Endothelial cell of umbilical vein (primary cell): ENCODE results near the gene TUT1. TPM values are rescaled to one million over a fixed set of nuclear protein-coding genes. Genes with fewer than 3 reads are reported as not detected.
A peak's percentile ranks its signal among the peaks of the same experiment; 100 is the strongest.

ENCODE experiments used
- BruUV-seq: library from RNA; stranded (reverse); fragments of 400-500 nt; replicated peaks from 2 replicates; lab custom pipeline; 2021; lab: Mats Ljungman, UMichigan
- CTCF ChIA-PET: fragments of 300-600, 350-600 bp; sonication (Branson Sonifier 250); formaldehyde crosslinking; loops from one replicate; lab custom pipeline; 2021; ENCODE audit warnings: antibody characterized with exemption, inconsistent platforms; lab: Charles Lee
- POLR2A ChIA-PET: fragments of 300-600, 350-600 bp; sonication (Branson Sonifier 250); formaldehyde crosslinking; loops from one replicate; lab custom pipeline; 2021; ENCODE audit warnings: antibody characterized with exemption, inconsistent platforms; lab: Charles Lee
- DNase-seq: peaks from one replicate; pipeline ENCODE4 v3.0.0-alpha.2; 2011; ENCODE audit warnings: low read depth, low spot score
- FAIRE-seq: peaks from 2 replicates; lab custom pipeline; 2011; peaks lifted over from hg19 to GRCh38; lab: Jason Lieb, UNC
- H2AFZ ChIP-seq: 2 replicates; pipeline ENCODE4 v1.6.0; 2012; ENCODE audit warnings: low read depth, low read length, control low read depth, inconsistent platforms
- H3K27ac ChIP-seq: 2 replicates; pipeline ENCODE4 v1.5.1; 2011; ENCODE audit warnings: low read depth, mild to moderate bottlenecking, control low read depth, low read length, moderate library complexity; ENCODE audit not compliant: insufficient read depth
- H3K27me3 ChIP-seq, 2 experiments: 2 replicates each; pipeline versions ENCODE4 v1.6.0 to v1.6.1; 2011; ENCODE audit warnings: low read length in 2 of 2, mixed read lengths in 1 of 2; ENCODE audit not compliant: control insufficient read depth in 2 of 2, insufficient read depth in 2 of 2
- H3K36me3 ChIP-seq, 2 experiments: 2 replicates in 1 of 2; 3 replicates in 1 of 2; pipeline ENCODE4 v1.5.1; 2011; ENCODE audit warnings: low read length in 2 of 2, mild to moderate bottlenecking in 1 of 2, moderate library complexity in 1 of 2; ENCODE audit not compliant: control insufficient read depth in 2 of 2, insufficient read depth in 2 of 2; ENCODE audit errors: extremely low read depth in 1 of 2
- H3K4me1 ChIP-seq: 3 replicates; pipeline ENCODE4 v1.5.1; 2011; ENCODE audit warnings: mild to moderate bottlenecking, low read length; ENCODE audit not compliant: control insufficient read depth, insufficient read depth; ENCODE audit errors: extremely low read depth
- H3K4me2 ChIP-seq: 2 replicates; pipeline ENCODE4 v1.6.1; 2011; ENCODE audit warnings: low read length, control low read depth, mixed read lengths; ENCODE audit not compliant: insufficient read depth
- H3K4me3 ChIP-seq, 3 experiments: fragments of 200-600 bp in 1 of 3; sonication (generic), shearing (Covaris generic) in 1 of 3; replicated peaks in 1 of 3; 2 replicates each; pipeline ENCODE4 v1.5.1; 2011 to 2016; ENCODE audit warnings: control low read depth in 3 of 3, low read length in 3 of 3, mild to moderate bottlenecking in 2 of 3, inconsistent platforms in 1 of 3, low read depth in 1 of 3, moderate library complexity in 1 of 3; ENCODE audit not compliant: insufficient read depth in 1 of 3
- H3K79me2 ChIP-seq: 2 replicates; pipeline ENCODE4 v1.6.0; 2012; ENCODE audit warnings: low read length, inconsistent platforms; ENCODE audit not compliant: control insufficient read depth, insufficient read depth
- H3K9ac ChIP-seq: replicated peaks from 2 replicates; pipeline ENCODE3; 2011; ENCODE audit warnings: low read length, control low read depth; ENCODE audit not compliant: insufficient read depth; ENCODE audit errors: extremely low read depth
- H3K9me1 ChIP-seq: replicated peaks from 3 replicates; pipeline ENCODE4 v1.6.0; 2011; ENCODE audit warnings: mild to moderate bottlenecking, low read length; ENCODE audit not compliant: control insufficient read depth, insufficient read depth; ENCODE audit errors: extremely low read depth
- H3K9me3 ChIP-seq: replicated peaks from 2 replicates; pipeline ENCODE4 v1.5.1; 2012; ENCODE audit warnings: low read length, inconsistent platforms; ENCODE audit not compliant: control insufficient read depth, insufficient read depth
- H4K20me1 ChIP-seq: replicated peaks from 2 replicates; pipeline ENCODE3; 2011; ENCODE audit warnings: mild to moderate bottlenecking, low read length; ENCODE audit not compliant: control insufficient read depth, insufficient read depth; ENCODE audit errors: extremely low read depth
- EZH2 ChIP-seq: IDR thresholded peaks from 2 replicates; pipeline ENCODE4 v1.6.1; 2012; ENCODE audit warnings: borderline replicate concordance, low read depth, mild to moderate bottlenecking, moderate library complexity, low read length, inconsistent platforms; ENCODE audit not compliant: severe bottlenecking
- FOS ChIP-seq: IDR thresholded peaks from 2 replicates; pipeline ENCODE4 v1.6.1; 2011; ENCODE audit warnings: mild to moderate bottlenecking, low read length, moderate library complexity, borderline replicate concordance; ENCODE audit not compliant: insufficient read depth
- GATA2 ChIP-seq: IDR thresholded peaks from 2 replicates; pipeline ENCODE4 v1.7.0; 2011; ENCODE audit warnings: low read depth, mild to moderate bottlenecking, moderate library complexity, mixed read lengths, low read length; ENCODE audit not compliant: insufficient read length, insufficient read depth
- JUN ChIP-seq: IDR thresholded peaks from 2 replicates; pipeline ENCODE4 v1.6.1; 2011; ENCODE audit warnings: borderline replicate concordance, low read depth; ENCODE audit not compliant: insufficient read length, insufficient read depth
- MYC ChIP-seq: IDR thresholded peaks from one replicate; pipeline ENCODE4 v1.6.1; 2011; ENCODE audit warnings: mild to moderate bottlenecking, low read depth, low read length
- POLR2A ChIP-seq: IDR thresholded peaks from 2 replicates; pipeline ENCODE4 v1.6.1; 2012; ENCODE audit warnings: low read depth, mild to moderate bottlenecking, control low read depth, low read length
- POLR2AphosphoS5 ChIP-seq: IDR thresholded peaks from 2 replicates; pipeline ENCODE4 v1.6.1; 2012; ENCODE audit warnings: low read depth, mild to moderate bottlenecking, control low read depth, low read length, moderate library complexity; ENCODE audit not compliant: insufficient read depth
- dilution Hi-C: fragments of 300-500 bp; cut with MboI; formaldehyde crosslinking; loops from one replicate; pipeline ENCODE4 v1.15.0; 2019; ENCODE audit warnings: low sequenced_read_pairs; ENCODE audit not compliant: extremely low pct_ligation_motif_present
- intact Hi-C: fragments of 100-400 bp; cut with micrococcal nuclease; formaldehyde crosslinking; loops from one replicate; pipeline ENCODE4 v1.10.0; 2022
- polyA plus RNA-seq, 4 experiments: library from polyadenylated mRNA; depleted of rRNA in 3 of 4; stranded (reverse) in 3 of 4; unstranded in 1 of 4; fragments of >200 nt; gene quantifications; 2 replicates each; pipeline versions ENCODE4 v1.2.1 to v1.2.3, GENCODE V29; 2011 to 2012; ENCODE audit warnings: missing spikeins in 1 of 4
- total RNA-seq: library from RNA; stranded (reverse); gene quantifications from 2 replicates; pipeline ENCODE4 v1.2.3, GENCODE V29; 2021
- TF ChIP-seq, protein P1 (sequence below): IDR thresholded peaks from 2 replicates; pipeline ENCODE4 v1.6.1; 2011; ENCODE audit not compliant: insufficient read depth, insufficient read length
- TF ChIP-seq, protein P2 (sequence below), 2 donors: IDR thresholded peaks; 1 replicate in 1 of 2; 2 replicates in 1 of 2; pipeline ENCODE4 v1.5.1; 2011; ENCODE audit warnings: low read length in 2 of 2, mild to moderate bottlenecking in 2 of 2, moderate library complexity in 2 of 2, control low read depth in 1 of 2, inconsistent platforms in 1 of 2, low read depth in 1 of 2; ENCODE audit not compliant: insufficient read depth in 1 of 2; ENCODE audit errors: extremely low read depth in 1 of 2

TUT1 gene
- total and polyA plus RNA-seq, 2 donors (not counting 3 experiments of a cell fraction or from before 2014, with no cell fraction given), result 12.7 to 16.9 TPM

DNA sequence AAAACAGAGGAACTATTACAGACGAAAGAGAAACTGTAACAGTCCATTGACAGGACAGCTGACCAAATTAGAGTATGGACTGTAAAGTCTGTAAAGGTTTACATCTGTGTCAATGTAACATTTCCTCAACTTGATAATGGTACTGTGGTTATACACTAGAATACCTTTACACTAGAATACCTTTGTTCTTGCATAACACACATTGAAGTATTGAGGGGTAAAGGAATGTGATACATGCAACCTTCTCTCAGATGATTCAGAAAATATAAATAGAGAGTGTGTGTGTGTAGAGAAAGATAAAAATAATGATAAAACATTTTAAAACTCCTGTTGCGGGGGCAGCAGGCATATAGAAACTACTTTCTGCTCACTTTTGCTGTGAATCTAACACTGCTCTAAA is 12.1 kb downstream of the TUT1 start:
- FAIRE-seq (peak; percentile 72), DNase-seq (no peak)
- peaks cover 19% of the 10 kb centered on the region for H3K79me2 ChIP-seq
- no peaks in the 10 kb centered on the region for H4K20me1 ChIP-seq
- TF ChIP-seq EZH2 (no peak), MYC (no peak), POLR2A (no peak), POLR2AphosphoS5 (no peak), JUN (no peak), FOS (no peak), GATA2 (no peak)
- TF ChIP-seq, protein P1, sequence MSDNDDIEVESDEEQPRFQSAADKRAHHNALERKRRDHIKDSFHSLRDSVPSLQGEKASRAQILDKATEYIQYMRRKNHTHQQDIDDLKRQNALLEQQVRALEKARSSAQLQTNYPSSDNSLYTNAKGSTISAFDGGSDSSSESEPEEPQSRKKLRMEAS, result no peak
- TF ChIP-seq, protein P2, sequence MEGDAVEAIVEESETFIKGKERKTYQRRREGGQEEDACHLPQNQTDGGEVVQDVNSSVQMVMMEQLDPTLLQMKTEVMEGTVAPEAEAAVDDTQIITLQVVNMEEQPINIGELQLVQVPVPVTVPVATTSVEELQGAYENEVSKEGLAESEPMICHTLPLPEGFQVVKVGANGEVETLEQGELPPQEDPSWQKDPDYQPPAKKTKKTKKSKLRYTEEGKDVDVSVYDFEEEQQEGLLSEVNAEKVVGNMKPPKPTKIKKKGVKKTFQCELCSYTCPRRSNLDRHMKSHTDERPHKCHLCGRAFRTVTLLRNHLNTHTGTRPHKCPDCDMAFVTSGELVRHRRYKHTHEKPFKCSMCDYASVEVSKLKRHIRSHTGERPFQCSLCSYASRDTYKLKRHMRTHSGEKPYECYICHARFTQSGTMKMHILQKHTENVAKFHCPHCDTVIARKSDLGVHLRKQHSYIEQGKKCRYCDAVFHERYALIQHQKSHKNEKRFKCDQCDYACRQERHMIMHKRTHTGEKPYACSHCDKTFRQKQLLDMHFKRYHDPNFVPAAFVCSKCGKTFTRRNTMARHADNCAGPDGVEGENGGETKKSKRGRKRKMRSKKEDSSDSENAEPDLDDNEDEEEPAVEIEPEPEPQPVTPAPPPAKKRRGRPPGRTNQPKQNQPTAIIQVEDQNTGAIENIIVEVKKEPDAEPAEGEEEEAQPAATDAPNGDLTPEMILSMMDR (IDR thresholded peaks at IDR 0.05; ENCODE audit: extremely low read depth in 1 of 2, insufficient read depth in 1 of 2, low read depth in 1 of 2, low read length in 2 of 2), result no peak
- H3K4me2 ChIP-seq, result no peak overlapping the region
- intact Hi-C loops (no loop called here), dilution Hi-C loops (no loop called here)
- H3K27ac ChIP-seq, result no peak overlapping the region
- peaks cover 41% of the 10 kb centered on the region for H3K4me1 ChIP-seq
- H3K9ac ChIP-seq, result no peak overlapping the region
- no peaks in the 10 kb centered on the region for H3K9me1 ChIP-seq
- H3K27me3 ChIP-seq, result no peaks in the 10 kb centered on the region
- no peak overlapping the region for H2AFZ ChIP-seq
- peaks cover 0 to 6% of the 10 kb centered on the region in 2 experiments for H3K36me3 ChIP-seq
- no peak overlapping the region for H3K4me3 ChIP-seq
- no peaks in the 10 kb centered on the region for H3K9me3 ChIP-seq
- CTCF ChIA-PET, result interaction anchor here (0.7 to 2.9 kb wide), 4 partner anchors 9 to 155 kb away, joined by 3 to 31 read pairs (median 4); partner anchors contain the start of gene TUT1
- BruUV-seq, result no TSS peak
- POLR2A ChIA-PET, result interaction anchor here (2.0 kb wide), 1 partner anchor 12 kb away, joined by 5 read pairs; the partner anchor contains the start of gene TUT1
